GM19463 (cell line): ENCODE measurements around the gene SUMO2.

Source experiments
- ATAC-seq: cut with Tn5 transposase; IDR thresholded peaks from one replicate; pipeline ENCODE4 v1.9.1; 2021; ENCODE audit warnings: mild to moderate bottlenecking, moderate library complexity; ENCODE audit not compliant: unreplicated experiment

SUMO2 gene

DNA sequence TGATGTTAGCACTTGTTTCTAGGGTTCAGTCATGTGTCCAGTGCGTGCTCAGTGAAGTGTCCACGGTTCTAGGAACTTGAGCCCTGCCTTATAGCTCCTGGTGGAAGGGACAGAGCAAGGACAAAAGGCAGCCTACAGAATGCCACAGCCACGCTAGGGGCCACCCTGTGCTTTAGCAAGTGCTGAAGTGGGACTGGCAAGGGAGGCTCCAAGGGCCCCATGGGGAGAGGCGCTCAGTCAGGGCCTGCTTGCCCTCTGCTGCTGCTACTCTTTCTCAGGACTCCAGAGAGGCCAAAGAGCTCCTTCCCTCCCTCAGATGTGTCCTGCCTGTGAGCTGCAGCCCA is 58.0 kb downstream of the SUMO2 start:
- no peak for ATAC-seq

DNA sequence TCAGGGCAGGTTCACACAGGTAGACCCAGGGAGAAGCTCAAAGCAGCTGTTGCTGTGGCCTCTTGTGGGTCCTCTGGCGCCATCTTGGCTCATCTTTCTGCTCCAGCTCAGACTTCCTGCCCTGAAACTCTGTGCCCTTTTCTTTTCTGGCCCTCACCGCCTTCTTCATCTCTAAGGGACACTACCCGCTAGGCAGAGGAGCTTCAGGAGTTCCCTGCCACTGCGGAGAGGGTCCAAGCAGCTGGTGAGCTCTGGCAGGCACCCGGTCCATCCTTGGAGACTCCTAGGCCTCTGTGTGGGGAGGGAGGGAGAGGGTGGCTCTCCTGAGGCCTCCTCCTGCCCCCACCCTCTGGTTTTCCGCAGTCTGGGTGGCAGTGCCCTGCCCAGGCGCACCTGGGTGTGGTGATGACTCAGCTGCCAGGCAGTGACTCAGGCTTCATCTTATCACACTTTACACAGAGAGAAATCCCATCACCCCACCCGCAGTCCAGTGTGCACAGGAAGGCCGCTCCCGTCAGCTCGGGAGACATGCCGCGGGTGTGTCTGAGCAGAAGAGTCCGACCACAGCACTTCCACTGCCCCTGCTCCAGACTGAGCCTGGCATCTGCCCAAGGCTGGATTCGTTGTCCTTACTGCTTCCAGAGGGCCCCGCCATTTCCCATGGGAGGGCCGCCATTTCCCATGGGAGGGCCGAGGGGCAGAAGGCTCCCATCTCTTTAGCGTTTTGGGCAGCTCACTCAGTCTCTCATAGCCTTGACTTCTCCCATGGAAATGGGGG is 58.5 kb downstream of the SUMO2 start:
- ATAC-seq = no peak

DNA sequence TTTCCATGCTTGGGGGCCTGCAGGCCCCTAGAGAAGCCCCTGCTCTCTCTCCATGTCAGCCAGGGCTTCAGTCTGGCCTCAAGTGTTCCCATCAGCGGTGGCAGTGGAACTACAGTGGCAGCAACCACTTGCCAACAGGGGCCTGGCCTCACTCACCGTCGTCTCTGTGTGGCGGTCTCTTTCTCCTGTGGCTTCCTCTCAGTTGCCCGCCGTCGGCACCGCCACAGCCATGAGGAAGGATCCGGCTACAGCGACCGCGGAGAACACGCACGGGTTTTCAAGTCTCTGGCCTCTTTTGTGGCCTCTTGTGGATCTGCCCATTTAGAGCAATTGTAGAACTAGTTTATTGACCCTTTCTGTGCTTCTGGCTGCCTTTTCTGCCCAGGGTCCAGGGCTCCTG is 64.5 kb downstream of the SUMO2 start:
- no peak for ATAC-seq

DNA sequence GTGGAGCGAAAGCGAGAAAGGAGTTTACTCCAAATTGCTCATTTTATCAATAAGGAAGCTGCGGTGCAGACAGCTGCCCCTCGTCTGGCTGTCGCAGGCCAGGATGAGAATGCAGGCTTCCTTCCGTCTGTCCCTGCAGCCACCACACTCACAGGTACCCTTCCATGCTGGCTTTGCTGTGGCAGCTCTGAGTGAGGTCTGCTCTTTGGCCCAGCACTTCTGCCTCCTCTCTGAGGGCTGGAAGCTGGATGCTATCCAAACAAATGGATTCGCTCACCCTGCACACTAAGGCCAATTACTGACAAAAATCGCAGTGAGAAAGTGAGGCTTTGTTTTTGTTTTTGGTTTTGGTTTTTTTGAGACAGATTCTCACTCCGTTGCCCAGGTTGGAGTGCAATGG is 66.0 kb downstream of the SUMO2 start:
- ATAC-seq = no peak
